Measurements from ENCODE around the gene PROB1. TPM values are rescaled to one million over a fixed set of nuclear protein-coding genes. Genes with fewer than 3 reads are reported as not detected.

Gene PROB1
- total RNA-seq, 1 experiment from 2014 or later = 3.4 TPM

GRCh38 chr5:139406963-139407362 lies 12.1 kb upstream of the PROB1 start:
- Histone ChIP-seq H3T11ph (ENCODE audit: low read length) (no peak overlapping the region), H2BK20ac (ENCODE audit: low read depth, low read length, poor library complexity, severe bottlenecking) (no peak overlapping the region), H4K20me1 (ENCODE audit: control insufficient read depth, insufficient read depth, insufficient read length) (no peaks in the 10 kb centered on the region), H3K27ac (ENCODE audit: insufficient read length, low read depth, low read length) (no peak overlapping the region), H4K8ac (replicated peaks; ENCODE audit: insufficient read length, low read depth, low read length) (no peak overlapping the region), H2BK12ac (ENCODE audit: insufficient read length, low read depth, low read length) (no peak overlapping the region), H3K27me3 (ENCODE audit: insufficient read depth, low read length) (no peaks in the 10 kb centered on the region), H3K79me1 (ENCODE audit: insufficient read depth, low read depth, low read length, poor library complexity, severe bottlenecking) (no peaks in the 10 kb centered on the region), H3K79me2 (ENCODE audit: insufficient read depth, low read length) (no peaks in the 10 kb centered on the region), H3K14ac (ENCODE audit: insufficient read depth, low read length) (no peak overlapping the region), H3K23me2 (ENCODE audit: insufficient read length, low read depth, low read length, poor library complexity, severe bottlenecking) (no peaks in the 10 kb centered on the region), H4K5ac (ENCODE audit: insufficient read length, low read depth, low read length) (no peak overlapping the region), H3K9ac (ENCODE audit: extremely low read depth, insufficient read length, low read length) (no peak overlapping the region), H3K4ac (ENCODE audit: low read depth, low read length) (no peak overlapping the region), H3K4me2 (ENCODE audit: insufficient read depth, insufficient read length, low read length) (no peak overlapping the region), H3K9me3 (ENCODE audit: control insufficient read depth, low read depth, low read length) (no peaks in the 10 kb centered on the region), H2AK5ac (ENCODE audit: insufficient read length, low read length) (no peak overlapping the region), H2AFZ (ENCODE audit: low read length) (no peak overlapping the region), H3K23ac (ENCODE audit: insufficient read length, low read depth, low read length) (no peak overlapping the region), H2BK5ac (ENCODE audit: insufficient read length, low read length) (no peak overlapping the region), H2BK120ac (ENCODE audit: low read depth, low read length, poor library complexity, severe bottlenecking) (no peak overlapping the region), H3K56ac (ENCODE audit: insufficient read length, low read depth, low read length) (no peak overlapping the region), H3K4me1 (ENCODE audit: insufficient read depth, low read length) (peaks cover 2% of the 10 kb centered on the region; the same call in 1 of the 2 replicates), H3K18ac (ENCODE audit: insufficient read length, low read depth, low read length) (no peak overlapping the region), H2BK15ac (ENCODE audit: low read depth, low read length) (no peak overlapping the region), H4K91ac (ENCODE audit: insufficient read length, low read depth, low read length) (no peak overlapping the region)
- Mint-ChIP-seq H3K4me1 (peaks cover 16 to 20% of the 10 kb centered on the region in 2 experiments), H3K27me3 (ENCODE audit: low read depth) (peaks cover 2% of the 10 kb centered on the region; the same call in 1 of the 2 replicates), H3K27ac (no peak overlapping the region), H3K4me3 (no peak overlapping the region), H3K9me3 (no peaks in the 10 kb centered on the region), H3K36me3 (ENCODE audit: insufficient read depth in 1 of 3, low read depth in 3 of 3) (peaks cover 0 to 3% (median under 1%) of the 10 kb centered on the region in 3 experiments; a peak in 2 of 7 replicates)
- WGBS (ENCODE audit: extremely low coverage, insufficient read length, low lambda C conversion rate) = no CpG with 5 or more reads among the region's 2 CpGs
- DNase-seq = no peak
- TF ChIP-seq CTCF (conservative IDR thresholded peaks at IDR 0.05) = no peak
